ENCODE results near the gene APOBEC2. TPM values are rescaled to one million over a fixed set of nuclear protein-coding genes. Genes with fewer than 3 reads are reported as not detected.
A peak's percentile ranks its signal among the peaks of the same experiment; 100 is the strongest.

Gene APOBEC2
- total RNA-seq, 6 experiments from 2014 or later: not detected

DNA sequence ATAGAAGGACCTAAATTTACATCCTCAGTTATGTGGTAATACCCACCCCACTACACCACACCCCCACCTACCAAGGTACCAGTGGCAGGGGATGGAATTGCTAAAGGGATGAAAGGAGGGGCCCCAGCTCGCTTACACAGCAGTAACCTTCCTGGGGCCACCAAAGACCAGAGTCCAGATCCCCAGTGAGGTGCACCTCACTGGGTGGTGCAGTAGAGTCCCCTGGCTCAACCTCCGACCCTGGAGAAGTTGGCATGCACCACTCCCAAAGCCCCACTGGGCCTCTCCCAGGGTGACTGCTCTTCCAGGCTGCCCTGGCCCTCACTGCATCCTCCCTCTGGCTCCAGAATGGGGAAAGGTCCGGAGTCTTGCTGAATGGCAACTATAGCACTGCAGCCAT, 14.8 kb upstream of the APOBEC2 start:
- Mint-ChIP-seq H3K27ac (no peak overlapping the region), H3K36me3 (ENCODE audit: low read depth) (no peaks in the 10 kb centered on the region), H3K9me3 (no peaks in the 10 kb centered on the region), H3K4me1 (ENCODE audit: low read depth) (peaks cover 18% of the 10 kb centered on the region), H3K4me3 (no peak overlapping the region), H3K27me3 (ENCODE audit: insufficient read depth) (peaks cover 21% of the 10 kb centered on the region)
- TF ChIP-seq, protein P1, sequence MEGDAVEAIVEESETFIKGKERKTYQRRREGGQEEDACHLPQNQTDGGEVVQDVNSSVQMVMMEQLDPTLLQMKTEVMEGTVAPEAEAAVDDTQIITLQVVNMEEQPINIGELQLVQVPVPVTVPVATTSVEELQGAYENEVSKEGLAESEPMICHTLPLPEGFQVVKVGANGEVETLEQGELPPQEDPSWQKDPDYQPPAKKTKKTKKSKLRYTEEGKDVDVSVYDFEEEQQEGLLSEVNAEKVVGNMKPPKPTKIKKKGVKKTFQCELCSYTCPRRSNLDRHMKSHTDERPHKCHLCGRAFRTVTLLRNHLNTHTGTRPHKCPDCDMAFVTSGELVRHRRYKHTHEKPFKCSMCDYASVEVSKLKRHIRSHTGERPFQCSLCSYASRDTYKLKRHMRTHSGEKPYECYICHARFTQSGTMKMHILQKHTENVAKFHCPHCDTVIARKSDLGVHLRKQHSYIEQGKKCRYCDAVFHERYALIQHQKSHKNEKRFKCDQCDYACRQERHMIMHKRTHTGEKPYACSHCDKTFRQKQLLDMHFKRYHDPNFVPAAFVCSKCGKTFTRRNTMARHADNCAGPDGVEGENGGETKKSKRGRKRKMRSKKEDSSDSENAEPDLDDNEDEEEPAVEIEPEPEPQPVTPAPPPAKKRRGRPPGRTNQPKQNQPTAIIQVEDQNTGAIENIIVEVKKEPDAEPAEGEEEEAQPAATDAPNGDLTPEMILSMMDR (IDR thresholded peaks at IDR 0.05): no peak
- DNase-seq: no peak

DNA sequence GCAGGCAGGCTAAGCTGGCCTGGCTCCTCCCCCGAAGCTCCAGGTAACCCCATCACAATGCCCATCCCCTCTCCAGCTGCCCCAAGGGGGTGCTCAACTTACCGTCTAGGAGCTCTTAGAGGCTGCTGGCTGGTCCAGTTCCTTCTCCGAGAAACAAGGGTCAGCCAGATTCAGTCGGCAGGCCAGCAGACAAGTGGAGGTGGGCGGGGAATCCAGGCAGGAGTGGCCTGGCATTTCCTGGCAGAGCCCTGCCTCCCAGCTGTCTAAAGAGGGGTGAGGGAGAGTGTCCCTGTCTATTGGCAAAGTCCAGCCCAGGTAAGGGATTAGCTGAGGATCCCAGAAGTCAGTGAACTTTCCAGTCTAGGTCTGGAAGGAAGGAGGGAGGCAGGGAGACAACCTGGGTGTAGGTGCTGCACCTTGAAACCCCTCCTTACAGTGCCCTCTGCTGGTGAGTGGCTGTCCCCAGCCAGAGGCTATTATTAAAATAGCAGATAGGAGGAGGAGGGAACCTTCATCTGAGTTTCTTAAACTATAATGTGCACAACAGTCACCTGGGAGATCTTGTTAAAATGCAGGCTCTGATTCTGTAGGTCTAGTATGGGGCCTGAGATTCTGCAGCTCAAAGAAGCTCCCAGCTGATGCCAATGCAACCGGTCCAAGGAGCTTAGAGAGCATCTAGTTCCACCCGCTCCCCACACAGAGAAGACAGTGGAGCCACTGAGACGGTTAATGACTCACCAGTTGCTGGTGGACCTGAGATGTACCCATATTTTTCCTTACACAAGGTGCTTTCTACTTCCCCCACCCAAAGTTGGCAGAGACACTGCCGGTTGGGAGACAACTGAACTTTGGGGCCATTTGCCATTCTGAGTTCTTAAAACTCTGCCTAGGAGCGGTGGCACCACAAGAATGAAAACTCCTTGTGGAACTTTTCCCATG, 13.7 kb upstream of the APOBEC2 start, which contains the start of gene UNC5CL:
TSS of gene UNC5CL (minus strand) at position 162 of the 939 bp plus-strand sequence. CDS start 4,147 bp downstream, outside the sequence.
- peaks cover 17% of the 10 kb centered on the region for H3K27me3 Mint-ChIP-seq (ENCODE audit: insufficient read depth)
- no peak within 1 kb of the TSS for H3K27ac Mint-ChIP-seq
- no peak within 1 kb of the TSS for H3K4me3 Mint-ChIP-seq
- peaks cover 18% of the 10 kb centered on the region for H3K4me1 Mint-ChIP-seq (ENCODE audit: low read depth)
- no peaks in the 10 kb centered on the region for H3K36me3 Mint-ChIP-seq (ENCODE audit: low read depth)
- DNase-seq: peak; percentile 31
- TF ChIP-seq, protein P1 (IDR thresholded peaks at IDR 0.05): peak; percentile 86
- H3K9me3 Mint-ChIP-seq: no peaks in the 10 kb centered on the region

DNA sequence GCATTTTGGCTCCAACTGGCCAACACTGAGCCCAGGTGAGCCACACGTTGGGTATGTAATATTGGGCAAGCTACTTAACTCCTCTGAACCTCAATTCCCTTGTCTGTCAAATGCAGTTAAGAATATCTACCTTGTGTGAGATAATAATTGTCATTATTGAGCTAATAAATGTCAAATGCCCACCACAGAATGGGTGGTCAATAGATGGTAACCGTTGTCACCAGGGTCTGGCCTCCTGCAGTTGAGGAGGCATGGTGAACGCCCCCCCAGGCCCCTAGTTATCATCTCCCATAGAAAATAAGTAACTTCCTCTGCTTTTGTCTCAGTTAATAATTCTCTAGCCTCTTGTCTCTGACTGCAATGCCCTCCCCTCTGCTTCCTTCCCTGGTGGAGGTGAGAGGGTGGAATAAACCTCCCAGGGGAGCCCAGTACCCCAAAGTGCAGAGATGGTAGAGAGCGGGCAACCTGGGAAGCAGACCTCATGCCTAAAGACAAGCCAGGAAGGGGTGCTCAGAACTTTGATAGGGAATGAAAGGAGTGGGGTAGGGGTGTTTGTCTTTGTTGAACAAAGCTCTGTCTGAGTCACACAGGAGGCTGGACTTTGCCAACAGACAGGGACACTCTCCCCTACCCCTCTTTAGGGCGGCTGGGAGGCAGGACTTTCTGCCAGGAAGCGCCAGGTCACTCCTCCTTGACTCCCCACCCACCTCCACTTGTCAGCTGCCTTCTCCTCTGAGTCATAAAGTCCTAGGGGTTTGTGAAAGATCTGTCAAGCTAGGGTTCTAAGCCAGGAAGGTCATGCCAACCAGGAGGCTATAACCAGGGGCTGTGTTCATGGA, 12.7 kb upstream of the APOBEC2 start:
- peaks cover 17% of the 10 kb centered on the region for H3K27me3 Mint-ChIP-seq (ENCODE audit: insufficient read depth)
- H3K4me1 Mint-ChIP-seq (ENCODE audit: low read depth): peaks cover 18% of the 10 kb centered on the region
- H3K36me3 Mint-ChIP-seq (ENCODE audit: low read depth): no peaks in the 10 kb centered on the region
- H3K27ac Mint-ChIP-seq: no peak overlapping the region
- no peak for DNase-seq
- no peaks in the 10 kb centered on the region for H3K9me3 Mint-ChIP-seq
- TF ChIP-seq, protein P1 (IDR thresholded peaks at IDR 0.05): no peak
- H3K4me3 Mint-ChIP-seq: no peak overlapping the region

DNA sequence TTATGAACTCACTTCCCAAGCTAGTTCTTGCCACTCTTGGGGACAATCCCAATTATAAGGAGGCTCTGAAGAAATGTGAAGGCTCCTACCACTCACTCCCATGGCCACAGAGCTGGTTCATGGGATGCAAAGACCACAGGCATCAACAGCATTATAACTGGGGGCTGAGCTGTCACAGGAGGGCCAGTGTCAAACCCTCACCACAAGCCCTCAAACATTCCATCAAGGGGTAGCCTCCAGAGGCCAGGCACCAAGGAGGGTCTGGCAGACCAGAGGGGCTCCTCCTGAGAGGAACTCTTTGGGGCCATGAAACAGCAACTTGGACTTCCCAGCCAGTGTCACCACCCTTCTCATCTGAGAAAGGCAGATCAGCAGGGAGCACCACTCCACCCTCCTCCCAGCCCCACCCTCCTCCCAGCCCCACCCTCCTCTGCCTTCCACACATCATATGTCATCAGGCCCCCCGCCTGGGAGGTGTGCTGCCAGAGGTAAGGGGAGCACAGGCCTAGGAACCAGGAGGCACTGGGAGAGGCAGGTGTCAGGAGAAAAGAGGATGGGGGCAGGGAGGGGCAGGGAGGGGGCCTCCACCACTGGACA, 12.0 kb upstream of the APOBEC2 start:
- peaks cover 17% of the 10 kb centered on the region for H3K27me3 Mint-ChIP-seq (ENCODE audit: insufficient read depth)
- TF ChIP-seq, protein P1 (IDR thresholded peaks at IDR 0.05): no peak
- peaks cover 18% of the 10 kb centered on the region for H3K4me1 Mint-ChIP-seq (ENCODE audit: low read depth)
- no peak overlapping the region for H3K27ac Mint-ChIP-seq
- no peaks in the 10 kb centered on the region for H3K36me3 Mint-ChIP-seq (ENCODE audit: low read depth)
- DNase-seq: no peak
- H3K9me3 Mint-ChIP-seq: no peaks in the 10 kb centered on the region
- no peak overlapping the region for H3K4me3 Mint-ChIP-seq

Data from HFFc6 (cell line).